Liver (tissue), 9 donors: ENCODE results near the gene SLC7A11. TPM values are rescaled to one million over a fixed set of nuclear protein-coding genes. Genes with fewer than 3 reads are reported as not detected.

Experiments used
- DNase-seq: peaks from one replicate; pipeline ENCODE4 v3.0.0-alpha.2; 2017; ENCODE audit warnings: low spot score
- H3K27ac ChIP-seq, 2 donors: one replicate each; pipeline ENCODE4 v1.7.0; 2013; ENCODE audit warnings: inconsistent platforms in 2 of 2, low read length in 2 of 2, control low read depth in 1 of 2, low read depth in 1 of 2, mild to moderate bottlenecking in 1 of 2
- H3K27me3 ChIP-seq, 4 donors: one replicate each; pipeline versions ENCODE4 v1.6.1 to v1.7.0; 2013; ENCODE audit warnings: low read length in 3 of 4, inconsistent platforms in 1 of 4, mild to moderate bottlenecking in 1 of 4, moderate library complexity in 1 of 4; ENCODE audit not compliant: control insufficient read depth in 4 of 4, insufficient read depth in 4 of 4
- H3K36me3 ChIP-seq, 4 donors: one replicate each; pipeline versions ENCODE4 v1.6.1 to v1.7.0; 2013; ENCODE audit warnings: low read length in 3 of 4, mild to moderate bottlenecking in 3 of 4, low read depth in 1 of 4, moderate library complexity in 1 of 4; ENCODE audit not compliant: control insufficient read depth in 4 of 4, insufficient read depth in 3 of 4
- H3K4me1 ChIP-seq, 4 donors: one replicate each; pipeline versions ENCODE4 v1.6.1 to v1.7.0; 2013; ENCODE audit warnings: low read length in 3 of 4, mild to moderate bottlenecking in 3 of 4, moderate library complexity in 1 of 4; ENCODE audit not compliant: control insufficient read depth in 4 of 4, insufficient read depth in 4 of 4
- H3K4me3 ChIP-seq, 3 donors: one replicate each; pipeline versions ENCODE4 v1.6.1 to v1.7.0; 2013; ENCODE audit warnings: low read length in 3 of 3, control low read depth in 1 of 3, low read depth in 1 of 3, mild to moderate bottlenecking in 1 of 3
- H3K9ac ChIP-seq, 2 donors: one replicate each; pipeline ENCODE4 v1.7.0; 2013; ENCODE audit warnings: low read length in 2 of 2, mild to moderate bottlenecking in 2 of 2, moderate library complexity in 2 of 2, control low read depth in 1 of 2, low read depth in 1 of 2
- H3K9me3 ChIP-seq, 4 donors: one replicate each; pipeline versions ENCODE4 v1.6.1 to v1.7.0; 2013; ENCODE audit warnings: low read length in 3 of 4; ENCODE audit not compliant: control insufficient read depth in 4 of 4
- EGR1 ChIP-seq, 2 donors: IDR thresholded peaks; 2 replicates each; pipeline ENCODE4 v1.6.1; 2016 to 2018; ENCODE audit warnings: antibody characterized with exemption in 2 of 2, low read depth in 2 of 2
- FOXA1 ChIP-seq: IDR thresholded peaks from 2 replicates; pipeline ENCODE4 v1.6.1; 2016; ENCODE audit warnings: antibody characterized with exemption
- GABPA ChIP-seq, 2 donors: IDR thresholded peaks in 1 of 2; conservative IDR thresholded peaks in 1 of 2; 2 replicates each; pipeline ENCODE4 v1.6.1; 2016; ENCODE audit warnings: antibody characterized with exemption in 2 of 2, mild to moderate bottlenecking in 1 of 2, moderate library complexity in 1 of 2
- HNF4A ChIP-seq, 2 donors: conservative IDR thresholded peaks; 2 replicates each; pipeline ENCODE4 v1.6.1; 2016; ENCODE audit warnings: antibody characterized with exemption in 2 of 2, mild to moderate bottlenecking in 2 of 2
- HNF4G ChIP-seq: IDR thresholded peaks from 2 replicates; pipeline ENCODE4 v1.6.1; 2016; ENCODE audit warnings: antibody characterized with exemption
- JUND ChIP-seq, 2 donors: IDR thresholded peaks; 2 replicates each; pipeline ENCODE4 v1.6.1; 2016; ENCODE audit warnings: antibody characterized with exemption in 2 of 2
- NR2F2 ChIP-seq: IDR thresholded peaks from 2 replicates; pipeline ENCODE4 v1.6.1; 2016; ENCODE audit warnings: antibody characterized with exemption
- RAD21 ChIP-seq, 2 donors: IDR thresholded peaks; 2 replicates each; pipeline ENCODE4 v1.6.1; 2016; ENCODE audit warnings: antibody characterized with exemption in 2 of 2, mild to moderate bottlenecking in 2 of 2
- RXRA ChIP-seq, 2 donors: IDR thresholded peaks; 2 replicates each; pipeline ENCODE4 v1.6.1; 2017 to 2018; ENCODE audit warnings: antibody characterized with exemption in 2 of 2, mild to moderate bottlenecking in 1 of 2
- SP1 ChIP-seq: IDR thresholded peaks from 2 replicates; pipeline ENCODE4 v1.6.1; 2018; ENCODE audit warnings: antibody characterized with exemption, mild to moderate bottlenecking
- TAF1 ChIP-seq: conservative IDR thresholded peaks from 2 replicates; pipeline ENCODE4 v1.6.1; 2016; ENCODE audit warnings: antibody characterized with exemption, mild to moderate bottlenecking
- YY1 ChIP-seq: IDR thresholded peaks from 2 replicates; pipeline ENCODE4 v1.6.1; 2016; ENCODE audit warnings: antibody characterized with exemption, mild to moderate bottlenecking
- WGBS: extraction: QIAGEN DNeasy Blood & Tissue Kit; methylation state at CpG from one replicate; pipeline ENCODE4 v1.1.7; 2013; 5-methylcytosine and 5-hydroxymethylcytosine counted together
- polyA plus RNA-seq, 2 donors: library from polyadenylated mRNA; stranded (reverse) in 1 of 2; unstranded in 1 of 2; fragments of 200-250 nt in 1 of 2; fragments of >200 nt in 1 of 2; fragmentation: Nextera tagmentation in 1 of 2; extraction: Ambion mirVana in 1 of 2; gene quantifications; one replicate each; pipeline versions ENCODE4 v1.2.1 to v1.2.3, GENCODE V29; 2013 to 2015
- total RNA-seq, 2 donors: library from RNA; depleted of rRNA; stranded (reverse); fragments of >200 nt; gene quantifications; one replicate each; pipeline ENCODE4 v1.2.3, GENCODE V29; 2014
- TF ChIP-seq, protein P1 (sequence below): fragments of 150-350 bp; IDR thresholded peaks from 2 replicates; pipeline ENCODE4 v1.5.1; 2017; ENCODE audit warnings: improper control_type of control experiment, low read depth, low read length; ENCODE audit not compliant: missing input control
- TF ChIP-seq, protein P2 (sequence below): IDR thresholded peaks from 2 replicates; pipeline ENCODE4 v1.6.1; 2016; ENCODE audit warnings: antibody characterized with exemption
- donor health status: healthy.
- donor health status: healthy.
- donor health status: healthy.
- donor health status: healthy.
- donor health status: healthy.

SLC7A11 gene
- total and polyA plus RNA-seq, 4 donors = 0.02 to 1.9 (median 0.29) TPM

DNA sequence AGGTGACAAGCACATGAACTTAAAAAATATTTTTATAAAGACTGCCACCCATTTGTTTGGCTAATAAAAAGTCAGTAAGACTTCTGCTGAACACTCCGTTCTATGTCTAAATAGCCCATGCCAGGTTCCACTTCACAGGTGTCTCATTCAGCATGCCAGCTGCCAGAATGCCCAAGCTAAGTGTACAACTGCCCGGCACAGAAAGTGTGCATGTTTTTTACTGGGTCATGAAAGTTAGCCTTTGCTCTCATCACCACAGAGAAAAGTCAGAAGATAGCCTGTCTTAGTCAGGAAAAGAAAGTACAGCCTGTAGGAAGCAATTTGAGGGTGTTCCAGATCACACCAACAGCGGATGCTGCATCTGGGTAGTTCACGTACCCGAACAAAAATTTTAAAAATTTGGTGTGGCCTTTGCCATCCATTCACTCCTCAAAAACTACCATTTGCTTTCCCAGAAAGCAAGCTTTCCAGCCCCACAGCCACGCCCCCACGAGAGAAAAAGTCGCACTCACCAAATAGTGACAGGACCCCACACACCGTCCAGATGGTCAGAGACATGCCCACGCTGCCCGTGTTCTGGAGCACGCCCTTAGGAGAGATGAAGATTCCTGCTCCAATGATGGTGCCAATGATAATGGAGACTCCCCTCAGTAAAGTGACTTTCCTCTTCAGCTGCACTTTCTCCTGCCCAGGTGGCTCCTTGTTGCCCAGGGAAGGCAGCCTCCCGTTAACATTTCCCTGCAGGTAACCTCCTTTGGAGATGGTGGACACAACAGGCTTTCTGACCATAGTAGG lies 671 bp downstream of the SLC7A11 start:
- DNase-seq = no peak
- no peaks in the 10 kb centered on the region for H3K36me3 ChIP-seq
- H3K27me3 ChIP-seq = no peaks in the 10 kb centered on the region
- H3K9ac ChIP-seq = peak overlapping the region in 1 of 2 donors; percentile 65
- peak overlapping the region in 2 of 3 donors; percentile 39 to 50 for H3K4me3 ChIP-seq
- no peaks in the 10 kb centered on the region for H3K9me3 ChIP-seq
- H3K4me1 ChIP-seq = peaks cover 0 to 6% (median 0%) of the 10 kb centered on the region in 4 donors
- 56% methylated on average over 13 of the region's 13 CpGs for WGBS
- peak overlapping the region in 1 of 2 donors; percentile 19 for H3K27ac ChIP-seq
- no peak for TF ChIP-seq SP1
- TF ChIP-seq RXRA (IDR thresholded peaks at IDR 0.05) = no peak
- no peak for TF ChIP-seq RAD21 (IDR thresholded peaks at IDR 0.05)
- no peak for TF ChIP-seq GABPA (IDR thresholded peaks at IDR 0.05 in 1 of 2, conservative IDR thresholded peaks at IDR 0.05 in 1 of 2)

DNA sequence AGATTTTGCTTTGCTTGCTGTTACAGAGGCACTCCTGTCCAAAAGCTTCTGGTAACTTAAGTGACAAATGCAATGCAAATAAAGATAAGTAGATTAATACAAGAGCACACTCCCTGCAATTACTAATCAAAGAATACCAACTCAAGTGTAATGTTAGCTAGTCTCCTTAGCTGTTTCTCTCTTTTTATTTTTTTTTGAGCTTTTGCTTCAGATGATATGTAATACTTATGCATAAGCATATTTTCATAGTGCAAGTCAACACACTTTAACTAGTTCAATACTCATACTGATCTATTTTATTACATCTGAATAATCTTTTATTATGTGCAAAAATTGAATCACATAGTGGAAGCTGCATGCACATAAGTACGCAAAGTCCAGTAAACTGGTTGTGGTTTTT lies 2.7 kb downstream of the SLC7A11 start:
- TF ChIP-seq EGR1 (IDR thresholded peaks at IDR 0.05; ENCODE audit: low read depth in 2 of 2) (no peak), FOXA1 (no peak), RAD21 (IDR thresholded peaks at IDR 0.05) (no peak), HNF4G (no peak), RXRA (IDR thresholded peaks at IDR 0.05) (no peak), TAF1 (no peak), YY1 (no peak), HNF4A (conservative IDR thresholded peaks at IDR 0.05) (no peak), JUND (IDR thresholded peaks at IDR 0.05) (no peak), NR2F2 (no peak), GABPA (IDR thresholded peaks at IDR 0.05 in 1 of 2, conservative IDR thresholded peaks at IDR 0.05 in 1 of 2) (no peak)
- TF ChIP-seq, protein P1, sequence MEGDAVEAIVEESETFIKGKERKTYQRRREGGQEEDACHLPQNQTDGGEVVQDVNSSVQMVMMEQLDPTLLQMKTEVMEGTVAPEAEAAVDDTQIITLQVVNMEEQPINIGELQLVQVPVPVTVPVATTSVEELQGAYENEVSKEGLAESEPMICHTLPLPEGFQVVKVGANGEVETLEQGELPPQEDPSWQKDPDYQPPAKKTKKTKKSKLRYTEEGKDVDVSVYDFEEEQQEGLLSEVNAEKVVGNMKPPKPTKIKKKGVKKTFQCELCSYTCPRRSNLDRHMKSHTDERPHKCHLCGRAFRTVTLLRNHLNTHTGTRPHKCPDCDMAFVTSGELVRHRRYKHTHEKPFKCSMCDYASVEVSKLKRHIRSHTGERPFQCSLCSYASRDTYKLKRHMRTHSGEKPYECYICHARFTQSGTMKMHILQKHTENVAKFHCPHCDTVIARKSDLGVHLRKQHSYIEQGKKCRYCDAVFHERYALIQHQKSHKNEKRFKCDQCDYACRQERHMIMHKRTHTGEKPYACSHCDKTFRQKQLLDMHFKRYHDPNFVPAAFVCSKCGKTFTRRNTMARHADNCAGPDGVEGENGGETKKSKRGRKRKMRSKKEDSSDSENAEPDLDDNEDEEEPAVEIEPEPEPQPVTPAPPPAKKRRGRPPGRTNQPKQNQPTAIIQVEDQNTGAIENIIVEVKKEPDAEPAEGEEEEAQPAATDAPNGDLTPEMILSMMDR = no peak
- TF ChIP-seq, protein P2, sequence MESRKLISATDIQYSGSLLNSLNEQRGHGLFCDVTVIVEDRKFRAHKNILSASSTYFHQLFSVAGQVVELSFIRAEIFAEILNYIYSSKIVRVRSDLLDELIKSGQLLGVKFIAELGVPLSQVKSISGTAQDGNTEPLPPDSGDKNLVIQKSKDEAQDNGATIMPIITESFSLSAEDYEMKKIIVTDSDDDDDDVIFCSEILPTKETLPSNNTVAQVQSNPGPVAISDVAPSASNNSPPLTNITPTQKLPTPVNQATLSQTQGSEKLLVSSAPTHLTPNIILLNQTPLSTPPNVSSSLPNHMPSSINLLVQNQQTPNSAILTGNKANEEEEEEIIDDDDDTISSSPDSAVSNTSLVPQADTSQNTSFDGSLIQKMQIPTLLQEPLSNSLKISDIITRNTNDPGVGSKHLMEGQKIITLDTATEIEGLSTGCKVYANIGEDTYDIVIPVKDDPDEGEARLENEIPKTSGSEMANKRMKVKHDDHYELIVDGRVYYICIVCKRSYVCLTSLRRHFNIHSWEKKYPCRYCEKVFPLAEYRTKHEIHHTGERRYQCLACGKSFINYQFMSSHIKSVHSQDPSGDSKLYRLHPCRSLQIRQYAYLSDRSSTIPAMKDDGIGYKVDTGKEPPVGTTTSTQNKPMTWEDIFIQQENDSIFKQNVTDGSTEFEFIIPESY = no peak
- 0% methylated on average over 1 of the region's 1 CpG for WGBS
- H3K27ac ChIP-seq = no peak overlapping the region

More for the DNA sequence above, 2.7 kb downstream of the SLC7A11 start:
- Histone ChIP-seq H3K4me1 (peaks cover 0 to 6% (median 0%) of the 10 kb centered on the region in 4 donors), H3K4me3 (no peak overlapping the region), H3K36me3 (no peaks in the 10 kb centered on the region), H3K27me3 (no peaks in the 10 kb centered on the region), H3K9ac (no peak overlapping the region), H3K9me3 (no peaks in the 10 kb centered on the region)
- no peak for DNase-seq
